Measurements from ENCODE around the gene FEZF1.
"Not testable (repeated sequence)": the region's sequence is repeated elsewhere in the genome, so short reads cannot be mapped to it uniquely, and the experiment has no call there.

Gene FEZF1

DNA sequence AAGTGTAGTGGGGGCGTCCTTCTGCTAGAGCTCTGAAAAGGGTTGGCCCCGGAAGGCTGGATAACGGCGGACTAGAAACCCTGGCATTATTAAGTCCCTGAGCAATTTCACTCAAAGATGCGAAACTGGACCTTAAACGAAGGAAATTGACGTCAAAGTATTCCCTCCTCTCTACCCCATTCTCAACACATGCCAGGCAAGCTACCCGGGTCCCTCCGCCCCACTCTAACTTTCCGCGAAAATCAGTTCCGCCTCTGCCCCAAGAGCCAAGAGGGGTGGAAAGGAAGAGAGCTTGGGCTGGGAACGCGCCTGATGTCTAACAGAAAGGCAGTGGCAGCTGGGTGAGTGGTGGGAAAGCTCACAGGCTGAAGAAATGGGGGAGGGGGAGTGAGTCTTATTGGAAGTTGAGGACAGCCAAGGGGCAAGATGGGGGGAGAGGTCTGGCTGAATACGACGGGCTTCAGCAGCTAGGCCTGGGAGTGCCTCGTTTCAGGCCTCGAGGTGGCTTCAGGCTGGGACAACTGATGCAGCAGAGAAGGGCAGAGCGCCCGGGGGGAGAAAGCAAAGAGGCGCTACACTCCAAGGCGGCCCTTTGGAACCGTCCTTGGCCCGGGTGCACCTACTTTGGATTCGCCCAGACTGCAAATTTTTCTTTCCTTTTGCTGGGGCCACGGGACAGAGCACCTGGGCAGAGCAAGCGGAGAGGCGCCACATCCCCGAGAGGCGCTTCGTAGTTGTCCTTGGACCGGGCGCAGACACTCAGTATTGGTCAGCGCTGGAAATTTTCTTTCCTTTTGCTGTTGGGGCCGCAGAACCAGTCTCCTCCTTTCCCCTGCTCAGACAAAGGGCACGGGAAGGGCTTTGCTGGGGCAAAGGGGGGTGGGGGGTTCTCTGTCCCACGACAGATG is 2.0 kb upstream of the FEZF1 start:
- no peak for DNase-seq

DNA sequence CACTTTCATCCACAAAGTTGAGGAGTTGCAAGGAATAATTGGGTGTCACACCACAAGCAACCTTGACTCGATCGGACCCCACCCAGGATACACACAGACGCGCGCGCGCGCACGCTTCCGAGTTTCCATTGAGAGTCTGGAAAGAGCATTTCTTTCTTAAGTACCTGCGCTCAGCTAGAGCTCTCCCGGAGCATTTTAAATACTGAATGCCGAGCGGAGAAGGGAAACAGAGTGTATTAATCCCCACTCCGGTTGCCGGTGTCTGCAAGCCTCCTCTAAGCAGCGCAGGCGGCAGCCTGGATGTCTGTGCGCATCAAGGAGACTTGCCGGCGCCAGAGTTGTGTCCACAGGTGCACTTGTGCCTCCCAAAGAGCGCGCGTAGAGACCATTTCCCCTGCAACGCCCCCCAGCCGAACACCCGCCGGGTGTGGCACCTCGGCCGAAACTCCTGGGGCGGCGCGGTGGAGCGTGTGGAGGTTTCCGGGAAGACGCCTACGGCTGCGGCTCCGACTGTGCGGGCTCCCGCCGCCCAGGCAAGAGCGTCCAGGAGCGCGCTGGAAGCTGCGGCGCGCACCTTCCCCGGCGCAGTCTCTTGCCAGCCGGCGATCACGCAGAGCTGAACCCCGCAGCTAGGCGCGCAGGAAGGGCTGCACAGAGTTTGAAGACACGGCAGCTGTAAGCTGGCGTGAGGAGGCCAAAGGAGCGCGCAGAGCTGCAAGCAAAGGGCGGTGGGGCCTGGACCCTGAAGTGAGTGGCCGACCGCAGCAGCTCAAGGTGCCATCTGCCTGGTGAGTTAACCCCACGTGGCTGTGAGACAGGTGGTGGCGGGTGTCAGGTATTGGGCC is 1.1 kb upstream of the FEZF1 start:
- DNase-seq: no peak

DNA sequence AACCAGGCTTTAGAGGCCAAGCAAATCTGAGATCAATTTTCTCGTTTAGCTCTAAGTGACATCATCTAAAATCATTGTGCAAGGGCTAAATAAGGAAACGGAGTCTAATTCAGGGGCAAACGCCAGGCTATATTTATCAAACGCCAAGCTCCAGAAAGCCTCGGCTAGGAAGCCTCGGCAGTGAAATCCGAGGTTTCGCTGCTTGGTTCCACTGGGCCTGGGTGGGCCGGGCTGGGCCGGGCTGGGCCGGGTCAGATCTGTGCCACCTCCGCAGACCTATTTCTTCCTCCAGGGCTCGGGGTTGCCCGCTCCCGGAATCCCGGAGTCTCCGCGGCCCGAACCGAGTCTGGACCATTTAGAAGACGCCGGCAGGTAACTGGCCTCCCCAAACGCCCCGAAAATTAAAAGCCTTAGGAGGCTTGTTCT is 459 bp upstream of the FEZF1 start:
- DNase-seq: no peak

DNA sequence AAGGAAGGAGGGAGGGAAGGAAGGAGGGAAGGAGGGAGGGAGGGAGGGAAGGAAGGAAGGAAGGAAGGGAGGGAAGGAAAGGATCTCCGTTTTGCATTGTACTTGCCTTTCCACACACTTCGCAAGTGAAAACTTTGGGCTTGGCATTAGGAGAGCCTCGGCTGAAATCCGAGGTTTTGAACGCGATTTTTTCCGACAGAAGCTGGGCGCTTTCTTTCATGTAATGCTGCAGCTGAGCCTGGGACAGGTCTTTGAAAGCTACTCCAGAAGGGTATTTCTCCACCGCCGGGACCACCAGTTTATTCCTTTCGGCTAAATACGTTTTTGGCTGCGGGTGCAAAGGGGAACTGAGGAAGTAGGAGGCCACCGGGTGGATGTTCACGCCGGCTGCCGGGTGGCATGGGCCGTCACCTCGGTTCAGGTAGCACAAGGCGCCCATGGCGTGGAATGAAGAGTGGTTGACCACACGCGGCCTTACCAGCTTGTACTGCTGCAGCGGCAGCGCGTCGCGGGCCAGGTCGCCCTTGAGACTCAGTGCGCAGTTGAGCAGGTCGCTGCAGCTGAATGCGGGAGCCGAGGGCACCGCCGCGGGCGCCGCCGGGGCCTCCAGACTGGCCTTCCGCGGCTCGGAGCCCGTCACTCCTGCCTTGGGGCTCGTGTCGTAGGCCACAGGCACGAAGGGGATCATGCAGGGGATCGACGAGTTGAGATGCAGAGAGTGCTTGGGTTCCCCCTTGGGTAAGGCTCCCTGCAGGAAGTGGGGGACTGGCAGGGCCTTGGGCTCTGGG is 825 bp downstream of the FEZF1 start:
- no peak for DNase-seq

DNA sequence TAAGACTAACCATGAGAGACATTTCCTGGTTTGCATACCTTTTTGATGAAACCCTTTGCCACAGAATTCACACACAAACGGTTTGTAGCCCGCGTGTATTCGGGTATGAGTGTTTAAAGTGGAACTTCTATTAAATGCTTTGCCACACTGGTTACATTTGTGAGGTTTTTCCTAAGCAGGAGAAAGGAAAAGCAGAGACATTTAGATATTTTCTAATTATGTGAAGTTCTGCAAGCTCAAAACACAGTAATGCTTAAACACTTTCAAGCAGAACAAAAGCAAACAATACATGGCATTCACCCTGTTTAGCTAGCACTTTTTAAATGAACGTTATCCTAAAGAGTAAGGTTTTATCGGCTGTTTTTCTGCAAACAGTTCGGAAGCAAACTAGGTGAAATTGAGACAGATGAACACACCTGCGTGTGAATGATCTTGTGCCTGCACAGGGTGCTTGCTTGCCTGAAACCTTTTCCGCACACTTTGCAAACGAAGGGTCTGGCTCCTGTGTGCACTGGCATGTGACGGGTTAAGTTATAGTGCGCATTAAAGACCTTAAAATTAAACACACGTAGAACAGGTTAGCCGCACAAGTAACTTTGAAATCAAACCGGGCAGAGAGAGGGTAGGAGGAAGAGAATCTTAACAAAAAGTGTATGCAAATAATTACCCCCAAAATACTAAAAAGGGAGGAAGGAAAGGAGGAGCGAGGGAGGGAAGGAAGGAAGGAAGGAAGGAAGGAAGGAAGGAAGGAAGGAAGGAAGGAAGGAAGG is 1.6 kb downstream of the FEZF1 start:
- no peak for DNase-seq

DNA sequence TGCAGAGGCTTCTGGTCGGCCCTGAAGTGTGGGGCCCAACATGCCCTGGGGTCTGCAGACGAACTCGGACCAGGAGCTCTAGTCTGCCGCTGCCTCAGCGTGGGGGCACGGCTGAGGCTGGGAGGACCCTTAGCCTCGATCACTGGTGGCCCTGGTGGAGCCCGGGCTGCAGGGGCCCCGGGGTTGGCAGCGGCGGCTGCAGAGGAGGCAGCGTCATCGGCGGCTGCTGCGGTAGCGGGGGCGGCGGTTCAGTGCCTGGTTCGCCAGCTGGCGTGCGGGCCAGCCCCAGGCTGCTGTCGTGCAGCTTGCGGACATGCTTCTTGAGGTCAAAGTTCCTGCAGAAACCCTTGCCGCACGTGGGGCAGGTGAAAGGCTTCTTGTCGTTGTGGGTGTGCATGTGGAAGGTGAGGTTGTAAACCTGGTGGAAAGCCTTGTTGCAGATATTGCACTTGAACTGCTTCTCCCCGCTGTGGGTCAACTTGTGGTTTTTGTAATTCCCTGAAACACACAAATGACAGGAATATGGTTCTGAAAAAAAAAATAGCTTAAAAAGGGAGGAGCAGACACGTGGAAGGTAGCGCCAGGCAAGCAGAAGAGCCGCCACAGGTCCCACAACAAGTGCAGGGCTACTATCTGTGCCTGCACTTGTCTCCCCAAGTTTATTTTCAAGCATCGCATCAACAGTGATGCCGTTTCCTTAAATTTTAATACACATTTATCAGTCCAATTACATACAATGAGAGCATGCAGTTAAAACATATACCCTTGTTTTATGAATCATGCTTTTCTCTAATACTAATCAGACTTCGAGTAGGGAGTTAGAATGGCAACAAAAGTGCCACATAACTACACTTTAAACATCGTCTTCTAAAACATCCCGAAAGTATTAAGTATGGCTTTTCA is 2.4 kb downstream of the FEZF1 start:
- no peak for DNase-seq

DNA sequence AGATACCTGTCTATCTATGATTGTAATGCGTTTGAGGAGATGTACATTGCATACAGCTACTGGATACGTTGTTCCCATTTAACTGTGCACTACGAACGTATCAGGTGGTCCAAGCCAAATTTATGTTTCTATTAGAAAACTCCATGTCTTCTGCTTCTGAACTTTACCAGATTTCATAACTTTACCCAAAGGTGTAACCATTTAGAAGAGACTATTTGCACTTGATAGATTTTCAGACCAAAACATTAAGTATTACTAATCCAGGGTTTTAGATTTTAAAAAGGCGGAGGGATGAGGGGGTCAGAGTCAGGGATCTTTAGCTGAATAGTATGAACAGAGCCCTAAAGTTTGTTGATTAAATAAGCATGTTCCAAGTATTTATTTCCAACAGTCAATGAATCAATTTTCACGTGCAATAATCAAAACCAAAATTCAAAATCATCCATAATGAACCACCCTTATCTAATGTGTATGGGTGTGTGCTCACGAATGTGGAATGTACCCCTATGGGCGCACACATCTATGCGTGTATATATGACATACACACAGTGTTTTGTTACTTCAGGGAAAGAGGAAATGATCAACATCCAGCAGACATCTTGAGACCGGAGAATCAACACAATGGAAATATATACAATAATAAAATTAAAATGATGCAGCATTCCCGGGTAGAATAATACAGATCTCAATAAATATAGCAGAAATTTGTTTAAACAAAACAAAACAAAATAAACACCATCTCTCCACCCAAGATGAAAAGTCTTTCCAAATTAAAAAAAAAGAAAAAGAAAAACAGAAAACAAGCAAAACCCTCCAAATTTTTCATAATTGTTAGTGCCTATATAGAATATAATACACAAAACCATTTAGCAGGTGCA is 3.4 kb downstream of the FEZF1 start:
- no peak for DNase-seq

DNA sequence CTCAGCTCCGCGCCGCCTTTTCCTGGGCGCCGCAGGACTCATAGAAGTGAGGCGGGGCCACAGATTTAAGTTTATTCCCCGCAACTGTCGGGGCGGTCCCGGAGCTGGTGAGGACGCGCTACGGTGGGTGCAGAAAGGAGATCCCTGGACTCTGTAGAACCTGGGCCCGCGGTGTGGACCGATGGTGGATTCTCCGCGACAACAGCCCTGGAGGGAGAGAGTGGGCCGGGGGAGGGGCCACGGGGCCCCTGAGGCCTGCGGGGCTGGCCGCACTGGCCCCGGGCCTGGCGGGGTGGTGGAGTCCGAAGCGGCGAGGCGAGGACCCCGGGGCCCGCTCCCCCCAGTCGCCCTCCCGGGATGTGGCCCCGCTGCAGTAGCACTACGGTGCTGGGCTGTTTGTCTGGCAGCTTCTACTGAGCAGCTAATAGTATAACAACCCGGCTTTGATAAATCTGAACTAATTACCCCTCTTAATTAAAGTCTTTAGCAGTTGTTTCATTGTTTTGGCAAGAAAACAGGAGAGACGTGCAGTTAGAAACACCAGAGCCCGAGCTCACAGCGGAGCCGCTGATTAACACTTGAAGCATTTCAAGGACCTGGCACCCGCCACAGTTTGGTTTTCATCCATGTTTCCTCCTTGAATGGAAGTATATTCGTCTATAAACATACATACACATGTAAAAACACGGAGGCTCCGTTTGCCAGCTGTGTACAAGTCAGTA is 4.2 kb downstream of the FEZF1 start:
- no peak for DNase-seq

DNA sequence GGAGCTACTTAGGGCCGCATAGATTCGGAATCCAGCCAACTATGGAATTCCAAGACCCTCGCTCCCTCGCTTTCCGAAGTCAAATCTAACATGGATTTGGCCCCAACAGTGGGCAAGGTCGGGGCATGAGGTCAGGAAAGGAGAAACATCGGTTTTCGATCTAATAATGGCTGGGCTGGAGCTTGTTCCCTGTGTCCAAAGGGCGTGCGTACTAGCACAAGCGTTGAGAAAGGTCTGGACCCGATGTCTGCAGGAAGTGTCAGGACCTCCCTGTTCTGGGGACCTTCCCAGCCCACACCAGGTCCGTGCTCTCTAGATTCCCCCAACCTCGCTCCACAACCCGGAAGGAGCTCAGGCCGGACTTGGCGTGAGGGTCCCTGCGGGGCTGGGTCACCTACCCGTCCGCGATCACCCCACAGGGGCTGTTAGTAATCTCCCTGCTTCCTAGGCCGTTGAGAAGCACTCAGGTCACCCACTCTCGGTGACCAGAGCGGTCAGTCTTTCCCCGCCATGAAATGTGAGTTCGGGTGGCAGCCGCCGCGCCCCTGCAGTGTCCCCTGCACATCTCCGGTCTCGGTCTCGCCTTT is 4.8 kb downstream of the FEZF1 start:
- no peak for DNase-seq

DNA sequence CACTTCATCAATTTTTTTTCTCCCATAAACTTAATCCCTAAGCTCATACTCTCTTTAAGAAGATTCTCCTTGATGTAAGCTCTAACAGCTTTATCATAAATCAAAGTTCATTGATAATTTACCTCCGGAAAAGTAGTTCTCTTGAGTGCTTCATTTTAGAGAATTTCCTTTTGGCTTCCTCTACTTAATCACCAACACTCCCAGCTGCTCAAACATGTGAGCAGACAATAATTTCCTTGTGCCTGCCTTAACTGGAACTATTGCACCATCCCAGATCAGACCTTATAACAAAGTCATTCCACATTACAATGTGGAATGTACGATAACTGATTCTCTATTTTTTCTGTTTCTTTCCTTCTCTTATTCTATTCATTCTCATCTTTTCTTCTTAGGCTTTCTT is 5.9 kb downstream of the FEZF1 start:
- DNase-seq: no peak

DNA sequence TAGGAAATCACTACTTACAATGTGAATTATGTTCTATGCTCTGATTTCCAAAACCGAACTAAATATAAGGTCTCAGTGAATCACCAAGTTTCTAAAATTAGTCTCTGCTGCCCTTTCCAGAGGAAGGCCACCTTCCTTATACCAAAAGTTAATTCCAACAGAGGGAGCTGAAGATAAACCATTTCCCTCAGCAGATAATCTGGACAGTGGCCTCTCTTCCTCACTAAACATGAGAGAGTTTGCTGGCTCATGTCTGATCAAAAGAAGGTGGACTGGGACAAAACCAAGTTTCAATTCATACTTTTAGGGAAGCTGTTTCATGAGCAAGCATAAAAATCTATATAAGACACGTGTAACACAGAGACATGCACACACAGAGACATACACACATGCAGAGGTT is 6.4 kb downstream of the FEZF1 start:
- DNase-seq: no peak

DNA sequence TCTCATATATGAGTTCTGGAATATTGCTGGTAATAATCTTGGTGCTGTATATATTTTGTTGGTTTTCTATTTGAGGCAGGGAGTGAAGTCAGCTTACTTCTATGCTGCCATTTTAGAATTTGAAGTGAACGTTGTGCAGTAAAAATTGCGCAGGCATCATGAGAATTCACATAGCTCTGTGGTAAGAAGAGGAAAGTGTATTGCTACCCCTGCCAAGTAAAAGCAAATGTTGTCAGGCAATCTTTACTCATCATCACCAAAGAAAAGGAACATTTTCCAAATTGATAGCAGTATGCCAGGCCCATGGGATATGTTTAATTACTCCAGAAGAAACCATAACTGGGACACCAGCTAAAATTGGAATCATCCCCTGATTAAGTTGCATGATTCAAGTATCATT is 13.4 kb downstream of the FEZF1 start:
- no peak for DNase-seq

DNA sequence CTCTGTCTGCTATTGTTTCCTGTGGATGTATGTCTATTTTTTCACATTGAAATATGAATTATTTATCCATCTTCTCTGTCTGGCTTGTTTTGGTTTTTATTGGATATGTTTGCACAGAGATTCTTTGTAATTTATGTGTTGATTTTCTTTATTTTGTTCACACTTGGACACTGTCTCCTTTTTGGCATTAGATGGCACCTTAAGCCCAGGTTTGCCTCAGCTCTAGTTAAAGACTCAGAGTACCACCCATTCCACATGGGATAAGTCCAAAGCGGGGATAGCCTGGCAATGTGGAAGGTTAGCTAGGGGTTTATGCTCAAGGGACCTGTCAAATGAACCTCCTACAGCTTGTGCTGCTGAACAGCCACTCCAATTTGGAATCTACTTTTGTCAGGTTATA is 14.1 kb downstream of the FEZF1 start:
- no peak for DNase-seq

DNA sequence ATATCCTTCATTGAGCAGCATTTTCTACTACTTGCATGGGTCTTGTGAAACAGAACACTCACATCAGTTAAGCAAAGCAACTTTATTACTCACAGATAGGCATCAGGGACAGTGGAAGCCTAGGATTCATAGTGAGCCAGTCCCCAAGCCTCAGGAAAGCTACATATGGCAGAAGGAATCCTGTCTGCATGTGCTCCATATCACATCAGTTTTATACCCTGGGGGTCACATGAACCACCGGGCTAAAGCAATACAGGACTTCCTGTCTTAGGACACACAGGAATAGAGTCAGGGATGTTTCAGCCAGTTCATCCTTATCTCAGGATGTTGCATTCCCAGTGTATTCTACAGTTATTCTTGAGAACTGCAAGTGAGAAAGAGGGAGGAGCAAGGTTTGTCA is 15.1 kb downstream of the FEZF1 start:
- no peak for DNase-seq

DNA sequence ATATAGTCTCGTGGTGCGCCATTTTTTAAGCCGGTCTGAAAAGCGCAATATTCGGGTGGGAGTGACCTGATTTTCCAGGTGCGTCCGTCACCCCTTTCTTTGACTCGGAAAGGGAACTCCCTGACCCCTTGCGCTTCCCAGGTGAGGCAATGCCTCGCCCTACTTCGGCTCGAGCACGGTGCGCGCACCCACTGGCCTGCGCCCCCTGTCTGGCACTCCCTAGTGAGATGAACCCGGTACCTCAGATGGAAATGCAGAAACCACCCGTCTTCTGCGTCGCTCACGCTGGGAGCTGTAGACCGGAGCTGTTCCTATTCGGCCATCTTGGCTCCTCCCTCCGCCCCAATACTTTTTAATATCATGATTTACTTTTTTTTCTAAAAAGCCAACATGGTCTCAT is 19.9 kb downstream of the FEZF1 start:
- not testable (repeated sequence) for DNase-seq

DNA sequence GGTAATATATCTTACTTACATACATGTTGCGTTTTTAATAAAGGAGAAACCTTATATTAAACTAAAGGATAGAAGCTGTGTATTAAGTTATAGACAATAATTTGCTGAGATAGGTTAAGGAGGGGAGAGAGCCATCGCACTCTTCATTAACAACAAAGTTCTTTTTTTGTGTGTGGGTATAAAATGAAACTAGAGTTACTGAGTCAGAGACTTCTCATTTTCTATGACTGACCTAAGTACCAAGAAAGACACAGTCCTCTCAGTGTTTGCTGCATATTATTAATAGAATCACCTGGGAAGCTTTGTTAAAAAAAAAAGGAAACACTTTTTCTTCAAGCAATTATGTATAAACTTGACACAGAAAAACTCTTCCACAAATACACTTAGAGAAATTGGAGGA is 31.4 kb downstream of the FEZF1 start:
- DNase-seq: no peak

DNA sequence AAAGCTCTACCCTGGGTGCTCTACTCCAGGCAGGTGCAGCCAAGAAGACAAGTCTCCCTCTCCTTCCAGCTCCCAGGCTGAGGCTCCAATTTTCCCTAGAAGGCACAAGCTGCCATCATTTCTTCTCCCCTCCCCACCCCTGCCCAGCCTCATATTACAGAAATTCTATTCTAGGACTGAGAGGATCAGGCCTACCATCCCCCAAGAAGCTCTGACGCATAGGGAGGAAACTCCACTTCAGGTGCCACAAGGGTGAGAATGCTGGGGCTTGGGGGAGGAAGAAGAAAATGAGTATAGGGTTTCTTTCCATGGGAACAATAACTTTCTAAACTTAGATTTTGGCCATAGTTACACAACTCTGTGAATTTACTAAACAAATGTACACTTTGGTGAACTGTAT is 35.3 kb downstream of the FEZF1 start:
- DNase-seq: no peak

DNA sequence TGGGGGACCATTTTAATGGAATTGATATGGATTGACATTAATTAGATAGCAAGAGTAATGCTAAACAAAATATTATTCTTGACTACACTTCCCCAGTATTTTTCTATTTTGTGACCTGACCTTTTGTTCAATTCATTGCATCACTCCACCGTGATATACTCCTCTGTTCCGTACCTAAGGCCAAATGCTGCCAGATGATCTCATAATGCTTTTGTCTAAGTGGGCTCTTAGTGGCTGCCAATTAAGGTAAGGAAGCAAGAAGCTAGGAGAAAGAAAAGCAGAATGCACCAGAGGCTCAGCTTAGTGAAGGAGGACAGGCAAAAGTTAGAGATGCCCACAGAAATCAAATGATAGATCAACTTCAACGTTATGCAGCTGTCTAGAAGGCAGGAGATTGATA is 36.4 kb downstream of the FEZF1 start:
- DNase-seq: no peak

DNA sequence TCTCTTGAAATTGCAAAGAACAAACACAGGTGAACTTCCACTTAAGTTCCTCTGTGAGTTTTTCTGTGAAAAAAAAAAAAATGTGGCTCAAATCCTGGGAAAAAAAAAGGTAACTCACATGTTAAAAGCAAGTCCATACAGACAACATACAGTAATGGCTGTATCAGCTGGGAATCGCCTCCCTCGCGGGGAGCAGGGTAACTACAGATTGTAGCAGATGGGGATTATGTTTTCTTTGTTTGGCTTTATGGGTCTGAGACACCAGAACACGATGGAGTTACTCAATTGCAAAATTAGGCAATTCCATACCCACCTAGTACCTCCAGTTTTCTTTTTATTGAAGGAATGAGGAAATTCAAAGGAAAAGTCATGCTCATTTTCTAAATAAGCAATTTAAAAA is 42.3 kb downstream of the FEZF1 start:
- DNase-seq: no peak
